ENCODE measurements around the gene TMTC3.

GRCh38 chr12:88141425-88141773 lies 708 bp upstream of the TMTC3 start:
- TF ChIP-seq CTCF (conservative IDR thresholded peaks at IDR 0.05; ENCODE audit: low read depth, low read length), result no peak
- no peak for TF ChIP-seq USF2 (IDR thresholded peaks at IDR 0.05; ENCODE audit: low read depth, low read length)
- no peak for TF ChIP-seq POLR2A (IDR thresholded peaks at IDR 0.05; ENCODE audit: low read depth, low read length)
- no peak for TF ChIP-seq RAD21 (IDR thresholded peaks at IDR 0.05; ENCODE audit: low read length)
- no peak for TF ChIP-seq SMC3 (IDR thresholded peaks at IDR 0.05; ENCODE audit: low read depth, low read length)
- no peak for TF ChIP-seq RFX5 (IDR thresholded peaks at IDR 0.05; ENCODE audit: low read depth, low read length)
- TF ChIP-seq MAZ (IDR thresholded peaks at IDR 0.05; ENCODE audit: borderline replicate concordance, low read depth, low read length), result no peak
- TF ChIP-seq MXI1 (IDR thresholded peaks at IDR 0.05; ENCODE audit: borderline replicate concordance, low read depth, low read length), result no peak
- no peak for TF ChIP-seq RCOR1 (IDR thresholded peaks at IDR 0.05; ENCODE audit: insufficient replicate concordance, low read length)
- no peak for TF ChIP-seq MAFK (IDR thresholded peaks at IDR 0.05; ENCODE audit: low read depth, low read length)
- no peak for TF ChIP-seq CEBPB (IDR thresholded peaks at IDR 0.05; ENCODE audit: low read depth, low read length)
- no peak for TF ChIP-seq FOS (IDR thresholded peaks at IDR 0.05; ENCODE audit: low read depth, low read length)
- no peak for TF ChIP-seq NFE2L2 (IDR thresholded peaks at IDR 0.05; ENCODE audit: low read depth, low read length)

Data from IMR-90 (cell line).